Ovary (tissue), 9 donors: Measurements from ENCODE around the gene CCDC136. TPM values are rescaled to one million over a fixed set of nuclear protein-coding genes. Genes with fewer than 3 reads are reported as not detected.

Source experiments
- DNase-seq, 5 donors: peaks; one replicate each; pipeline ENCODE4 v3.0.0-alpha.2; 2019 to 2020
- H3K27ac ChIP-seq, 2 donors: fragments of 200-600 bp; one replicate each; pipeline versions ENCODE4 v1.5.1 to v1.8.0; 2019 to 2022
- H3K27me3 ChIP-seq: fragments of 200-600 bp; one replicate; pipeline ENCODE4 v1.8.0; 2022
- H3K36me3 ChIP-seq: fragments of 200-600 bp; sonication (generic); one replicate; pipeline ENCODE4 v1.5.1; 2019
- H3K4me1 ChIP-seq: one replicate; pipeline ENCODE4 v1.8.1; 2013; ENCODE audit warnings: mild to moderate bottlenecking, moderate library complexity; ENCODE audit not compliant: insufficient read depth
- H3K4me3 ChIP-seq: fragments of 200-600 bp; sonication (generic); one replicate; pipeline ENCODE4 v1.5.1; 2017
- H3K9me3 ChIP-seq, 2 donors: fragments of 200-600 bp in 1 of 2; sonication (generic) in 1 of 2; one replicate each; pipeline versions ENCODE4 v1.5.1 to v1.8.1; 2013 to 2019; ENCODE audit warnings: mild to moderate bottlenecking in 1 of 2, moderate library complexity in 1 of 2
- CTCF ChIP-seq, 3 donors: fragments of 450-650 bp in 2 of 3; fragments of 200-600 bp in 1 of 3; IDR thresholded peaks; one replicate each; pipeline versions ENCODE4 v1.5.1 to v1.8.0; 2016 to 2022; ENCODE audit warnings: antibody characterized with exemption in 3 of 3, mild to moderate bottlenecking in 1 of 3
- EP300 ChIP-seq: sonication (generic); formaldehyde crosslinking; IDR thresholded peaks from one replicate; pipeline ENCODE4 v1.6.1; 2017; ENCODE audit warnings: antibody characterized with exemption
- POLR2A ChIP-seq: fragments of 450-650 bp; IDR thresholded peaks from one replicate; pipeline ENCODE4 v1.6.1; 2017; ENCODE audit warnings: antibody characterized with exemption, mild to moderate bottlenecking, moderate library complexity
- WGBS, 3 donors: extraction: QIAGEN DNeasy Blood & Tissue Kit in 1 of 3; methylation state at CpG; one replicate each; pipeline versions ENCODE4 v1.1.5 to v1.1.7; 2013 to 2017; 5-methylcytosine and 5-hydroxymethylcytosine counted together
- intact Hi-C, 4 donors: fragments of 100-400 bp; cut with DNase I; formaldehyde crosslinking; loops; one replicate each; pipeline versions ENCODE4 v1.11.0 to v1.15.1; 2022 to 2023
- polyA plus RNA-seq, 2 donors: library from polyadenylated mRNA; stranded (reverse); fragments of 200-250 nt in 1 of 2; fragments of 350-450 nt in 1 of 2; fragmentation: Illumina TruSeq in 1 of 2; extraction: RNeasy Lipid Tissue Mini Kit (QIAGEN cat#74804) in 1 of 2; gene quantifications; one replicate each; pipeline ENCODE4 v1.2.3, GENCODE V29; 2013 to 2014
- total RNA-seq, 7 donors: library from RNA; depleted of rRNA in 2 of 7; stranded (reverse); fragments of >200 nt in 2 of 7; fragmentation: NEBNext Ultra II Directional in 3 of 7; extraction: Animal tissue kit (Norgen Biotek cat#: 25700) in 3 of 7; gene quantifications; one replicate each; pipeline versions ENCODE4 v1.1.0 to v1.2.4, GENCODE V29; 2016 to 2023
- donor health status: DM: no; HTN: no; CAD: no; lungs with moderate emphysema.
- donor health status: DM: no; HTN: no; CAD: no.
- donor health status: Bipolar disorder and iron deficiency.
- donor health status: DM: yes; HTN: yes; CAD: no.
- donor health status: DM: no; HTN: no; CAD: no.
- donor health status: DM: yes; HTN: yes; CAD: no.

The CCDC136 gene
- total and polyA plus RNA-seq, 9 donors = 2.4 to 14.0 (median 5.8) TPM

DNA sequence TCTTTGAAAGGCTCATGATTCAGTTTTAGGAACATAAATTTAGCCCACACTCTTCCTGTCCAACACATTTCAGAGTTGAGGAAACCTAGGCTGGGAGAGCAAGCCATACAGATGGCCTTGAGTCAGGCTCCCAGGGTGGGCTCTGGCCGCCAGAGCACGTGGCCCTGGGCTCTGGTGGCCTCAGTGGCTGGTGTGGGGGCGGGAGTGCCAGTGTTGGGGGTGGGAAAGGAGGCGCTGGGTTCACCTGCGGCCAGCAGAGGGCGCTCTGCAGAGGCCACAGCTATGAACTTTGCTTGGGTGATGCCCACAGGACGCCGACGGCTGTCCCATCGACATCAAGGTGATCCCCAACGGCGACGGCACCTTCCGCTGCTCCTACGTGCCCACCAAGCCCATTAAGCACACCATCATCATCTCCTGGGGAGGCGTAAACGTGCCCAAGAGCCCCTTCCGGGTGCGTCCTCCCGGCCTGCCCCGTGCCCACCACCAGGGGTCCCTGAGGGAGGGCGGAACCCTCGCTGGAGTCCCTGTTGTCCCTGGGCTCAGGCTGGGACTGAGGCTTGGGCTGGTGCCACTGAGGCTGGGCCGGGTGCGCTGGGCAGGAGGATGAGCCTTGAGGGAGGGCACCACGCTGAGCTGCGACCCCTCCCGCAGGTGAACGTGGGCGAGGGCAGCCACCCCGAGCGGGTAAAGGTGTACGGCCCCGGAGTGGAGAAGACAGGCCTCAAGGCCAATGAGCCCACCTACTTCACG lies 50.3 kb downstream of the CCDC136 start:
- no peaks in the 10 kb centered on the region for H3K4me1 ChIP-seq
- 67 to 73% (median 67%) methylated on average over 34 to 35 of the region's 35 CpGs for WGBS, 3 donors
- H3K27ac ChIP-seq = no peak overlapping the region
- H3K36me3 ChIP-seq = no peaks in the 10 kb centered on the region
- no peaks in the 10 kb centered on the region for H3K27me3 ChIP-seq
- TF ChIP-seq CTCF (IDR thresholded peaks at IDR 0.05) (peak in 2 of 3 donors; percentile 12 to 15), EP300 (no peak)
- H3K4me3 ChIP-seq = no peak overlapping the region
- intact Hi-C loops = no loop called here
- no peaks in the 10 kb centered on the region for H3K9me3 ChIP-seq
- DNase-seq = peak in 1 of 5 donors; percentile 32

DNA sequence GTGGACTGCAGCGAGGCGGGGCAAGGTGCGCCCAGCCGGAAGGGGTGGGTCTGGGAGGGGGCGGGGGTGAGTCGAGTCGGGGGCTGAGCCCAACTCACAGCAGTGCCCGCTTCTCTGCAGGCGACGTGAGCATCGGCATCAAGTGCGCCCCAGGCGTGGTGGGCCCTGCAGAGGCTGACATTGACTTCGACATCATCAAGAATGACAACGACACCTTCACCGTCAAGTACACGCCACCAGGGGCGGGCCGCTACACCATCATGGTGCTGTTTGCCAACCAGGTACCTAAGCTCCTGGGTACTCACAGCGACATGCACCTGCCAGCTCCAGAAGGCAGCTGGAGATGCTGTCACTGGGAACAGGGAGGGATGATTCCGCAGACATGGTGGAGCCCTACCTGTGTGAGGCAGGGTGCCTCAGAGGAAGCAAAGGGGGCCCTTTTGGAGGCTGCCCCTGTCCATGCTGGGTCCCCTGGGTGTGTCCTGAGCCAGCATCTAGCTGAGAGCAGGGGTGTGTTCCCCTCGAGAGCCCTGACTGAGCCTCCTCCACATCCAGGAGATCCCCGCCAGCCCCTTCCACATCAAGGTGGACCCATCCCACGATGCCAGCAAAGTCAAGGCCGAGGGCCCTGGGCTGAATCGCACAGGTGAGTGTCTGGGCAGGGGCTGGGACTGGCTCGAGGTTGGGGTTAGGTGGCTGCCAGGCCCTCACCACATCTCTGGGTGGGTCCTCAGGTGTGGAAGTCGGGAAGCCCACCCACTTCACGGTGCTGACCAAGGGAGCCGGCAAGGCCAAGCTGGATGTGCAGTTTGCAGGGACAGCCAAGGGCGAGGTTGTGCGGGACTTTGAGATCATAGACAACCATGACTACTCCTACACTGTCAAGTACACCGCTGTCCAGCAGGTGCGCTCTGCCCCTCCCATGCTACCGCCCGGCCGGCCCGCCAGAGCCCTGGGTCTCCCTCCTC lies 51.2 kb downstream of the CCDC136 start:
- Histone ChIP-seq H3K9me3 (no peaks in the 10 kb centered on the region), H3K4me3 (no peak overlapping the region), H3K27ac (no peak overlapping the region), H3K4me1 (no peaks in the 10 kb centered on the region), H3K36me3 (no peaks in the 10 kb centered on the region), H3K27me3 (no peaks in the 10 kb centered on the region)
- intact Hi-C loops = no loop called here
- DNase-seq = peak in 1 of 5 donors; percentile 12
- WGBS, 3 donors = 91 to 92% (median 92%) methylated on average over 38 of the region's 38 CpGs
- no peak for TF ChIP-seq CTCF (IDR thresholded peaks at IDR 0.05)
- no peak for TF ChIP-seq POLR2A
- no peak for TF ChIP-seq EP300

- H3K27me3 ChIP-seq = no peaks in the 10 kb centered on the region
- no peak overlapping the region for H3K4me3 ChIP-seq
- intact Hi-C loops = no loop called here
- 88 to 92% (median 89%) methylated on average over 17 of the region's 17 CpGs for WGBS, 3 donors
- TF ChIP-seq CTCF (IDR thresholded peaks at IDR 0.05) = no peak
- no peak for TF ChIP-seq EP300
- no peak for TF ChIP-seq POLR2A
- H3K27ac ChIP-seq = no peak overlapping the region
- H3K36me3 ChIP-seq = no peaks in the 10 kb centered on the region
- H3K9me3 ChIP-seq = no peaks in the 10 kb centered on the region
- no peaks in the 10 kb centered on the region for H3K4me1 ChIP-seq
- no peak for DNase-seq
These were observed 52.3 kb downstream of the CCDC136 start for GRCh38 chr7:128843938-128844621.

DNA sequence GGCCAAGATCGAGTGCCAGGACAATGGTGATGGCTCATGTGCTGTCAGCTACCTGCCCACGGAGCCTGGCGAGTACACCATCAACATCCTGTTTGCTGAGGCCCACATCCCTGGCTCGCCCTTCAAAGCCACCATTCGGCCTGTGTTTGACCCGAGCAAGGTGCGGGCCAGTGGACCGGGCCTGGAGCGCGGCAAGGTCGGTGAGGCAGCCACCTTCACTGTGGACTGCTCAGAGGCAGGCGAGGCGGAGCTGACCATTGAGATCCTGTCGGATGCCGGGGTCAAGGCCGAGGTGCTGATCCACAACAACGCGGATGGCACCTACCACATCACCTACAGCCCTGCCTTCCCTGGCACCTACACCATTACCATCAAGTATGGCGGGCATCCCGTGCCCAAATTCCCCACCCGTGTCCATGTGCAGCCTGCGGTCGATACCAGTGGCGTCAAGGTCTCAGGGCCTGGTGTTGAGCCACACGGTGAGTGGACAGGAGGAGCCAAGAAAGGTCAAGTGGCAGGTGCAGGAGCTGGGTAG lies 53.1 kb downstream of the CCDC136 start:
- Histone ChIP-seq H3K27me3 (no peaks in the 10 kb centered on the region), H3K9me3 (no peaks in the 10 kb centered on the region), H3K36me3 (no peaks in the 10 kb centered on the region), H3K4me3 (no peak overlapping the region), H3K4me1 (no peaks in the 10 kb centered on the region), H3K27ac (no peak overlapping the region)
- WGBS, 3 donors = 89 to 90% (median 89%) methylated on average over 25 of the region's 25 CpGs
- intact Hi-C loops = no loop called here
- no peak for DNase-seq
- TF ChIP-seq POLR2A (no peak), EP300 (no peak), CTCF (IDR thresholded peaks at IDR 0.05) (no peak)
